Spleen (tissue), 11 donors: ENCODE data around the gene CPA5. TPM values are rescaled to one million over a fixed set of nuclear protein-coding genes. Genes with fewer than 3 reads are reported as not detected.

ENCODE experiments used
- DNase-seq: peaks from one replicate; pipeline ENCODE4 v3.0.0-alpha.2; 2020
- H3K27ac ChIP-seq, 8 donors: fragments of 200-600 bp; sonication (generic) in 7 of 8; 1 replicate in 4 of 8; 2 replicates in 4 of 8; pipeline versions ENCODE4 v1.5.0 to v1.8.0; 2016 to 2021; ENCODE audit warnings: inconsistent platforms in 4 of 8, mild to moderate bottlenecking in 4 of 8, moderate library complexity in 1 of 8
- H3K27me3 ChIP-seq, 7 donors: fragments of 200-600 bp; sonication (generic) in 6 of 7; replicated peaks in 1 of 7; 1 replicate in 4 of 7; 2 replicates in 3 of 7; pipeline versions ENCODE4 v1.5.0 to v1.8.0; 2016 to 2021; ENCODE audit warnings: inconsistent platforms in 3 of 7, mild to moderate bottlenecking in 1 of 7
- H3K36me3 ChIP-seq, 6 donors: fragments of 200-600 bp; sonication (generic) in 5 of 6; 1 replicate in 4 of 6; 2 replicates in 2 of 6; pipeline versions ENCODE4 v1.5.0 to v1.8.0; 2016 to 2021; ENCODE audit warnings: inconsistent platforms in 2 of 6
- H3K4me1 ChIP-seq, 6 donors: fragments of 200-600 bp; sonication (generic) in 5 of 6; 1 replicate in 3 of 6; 2 replicates in 3 of 6; pipeline versions ENCODE4 v1.5.0 to v1.8.0; 2016 to 2021; ENCODE audit warnings: inconsistent platforms in 3 of 6
- H3K4me3 ChIP-seq, 8 donors: fragments of 200-600 bp; sonication (generic) in 7 of 8; 1 replicate in 4 of 8; 2 replicates in 4 of 8; pipeline versions ENCODE4 v1.5.0 to v1.8.0; 2016 to 2021; ENCODE audit warnings: inconsistent platforms in 4 of 8, mild to moderate bottlenecking in 4 of 8, moderate library complexity in 2 of 8
- H3K9me3 ChIP-seq, 8 donors: fragments of 200-600 bp; sonication (generic) in 7 of 8; 1 replicate in 4 of 8; 2 replicates in 4 of 8; pipeline versions ENCODE4 v1.5.0 to v1.8.0; 2016 to 2021; ENCODE audit warnings: inconsistent platforms in 4 of 8
- POLR2A ChIP-seq, 3 donors: fragments of 450-650 bp; IDR thresholded peaks; one replicate each; pipeline ENCODE4 v1.5.1; 2017; ENCODE audit warnings: antibody characterized with exemption in 3 of 3, mild to moderate bottlenecking in 1 of 3
- POLR2AphosphoS5 ChIP-seq, 3 donors: sonication (generic); formaldehyde crosslinking; IDR thresholded peaks; one replicate each; pipeline ENCODE4 v1.5.1; 2017; ENCODE audit warnings: antibody characterized with exemption in 3 of 3
- WGBS, 5 donors: extraction: QIAGEN DNeasy Blood & Tissue Kit in 3 of 5; methylation state at CpG; one replicate each; pipeline versions ENCODE4 v1.1.5 to v1.1.7; 2013 to 2018; 5-methylcytosine and 5-hydroxymethylcytosine counted together
- intact Hi-C: fragments of 100-400 bp; cut with DNase I; formaldehyde crosslinking; loops from one replicate; pipeline ENCODE4 v1.15.0; 2023; ENCODE audit warnings: low total_unique reads
- polyA plus RNA-seq, 3 donors: library from polyadenylated mRNA; stranded (reverse); fragments of 200-250 nt; gene quantifications; one replicate each; pipeline ENCODE4 v1.2.1, GENCODE V29; 2013
- total RNA-seq, 7 donors: library from RNA; depleted of rRNA in 3 of 7; stranded (reverse); fragments of >200 nt in 3 of 7; fragmentation: NEBNext Ultra II Directional in 4 of 7; extraction: Animal tissue kit (Norgen Biotek cat#: 25700) in 4 of 7; gene quantifications; one replicate each; pipeline versions ENCODE4 v1.1.0 to v1.2.1, GENCODE V29; 2016 to 2021
- TF ChIP-seq, protein P1 (sequence below), 11 experiments: fragments of 200-600 bp in 7 of 11; fragments of 450-650 bp in 4 of 11; sonication (generic) in 4 of 11; IDR thresholded peaks in 8 of 11; conservative IDR thresholded peaks in 3 of 11; 1 replicate in 7 of 11; 2 replicates in 4 of 11; pipeline versions ENCODE4 v1.4.0 to v1.8.0; 2016 to 2021; ENCODE audit warnings: antibody characterized with exemption in 11 of 11, inconsistent platforms in 4 of 11, mild to moderate bottlenecking in 1 of 11
- donor health status: healthy with polysubstance abuse.
- donor health status: DM: no; HTN: no; CAD: no; lungs with moderate emphysema.
- donor health status: DM: no; HTN: no; CAD: no.
- donor health status: Bipolar disorder and iron deficiency.
- donor health status: healthy.
- donor health status: DM: no; HTN: no; CAD: no.
- donor health status: DM: yes; HTN: yes; CAD: no.

Gene CPA5
- total and polyA plus RNA-seq, 10 donors, result 0.26 to 3.6 (median 0.45) TPM; not detected in 6

DNA sequence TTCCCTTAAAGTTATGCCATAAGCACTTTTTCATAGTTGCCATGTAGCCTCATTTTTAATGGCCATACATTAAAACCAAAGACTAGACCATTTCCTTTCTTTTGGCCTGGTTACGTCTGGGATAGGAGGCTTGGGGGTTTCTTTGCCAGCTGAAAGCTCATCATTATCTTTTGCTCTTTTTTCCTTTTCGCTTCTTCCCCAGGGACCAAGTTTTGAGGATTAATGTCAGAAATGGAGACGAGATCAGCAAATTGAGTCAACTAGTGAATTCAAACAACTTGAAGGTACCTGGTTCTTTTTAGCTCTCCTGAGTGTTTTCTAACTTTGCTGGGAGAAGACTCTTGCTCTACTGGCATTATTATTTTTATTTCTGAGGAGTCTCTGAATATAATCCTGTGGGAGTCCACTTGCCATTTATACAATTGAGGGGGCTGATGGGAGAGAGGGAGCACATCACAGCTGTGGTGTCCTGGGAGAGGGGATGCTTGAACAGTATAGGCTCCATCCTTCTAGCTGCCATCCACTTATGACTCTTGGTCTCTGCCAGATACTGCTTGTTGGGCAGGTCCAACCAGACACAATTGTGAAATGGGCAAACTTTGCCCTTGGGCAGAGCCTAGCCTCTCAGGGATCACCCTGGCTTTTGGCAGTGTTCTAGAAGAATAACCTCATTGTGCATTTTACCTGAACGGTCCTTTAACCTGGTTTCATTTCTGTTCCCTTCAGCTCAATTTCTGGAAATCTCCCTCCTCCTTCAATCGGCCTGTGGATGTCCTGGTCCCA is 45.9 kb upstream of the CPA5 start:
- no peaks in the 10 kb centered on the region for H3K4me1 ChIP-seq
- no peak overlapping the region for H3K4me3 ChIP-seq
- TF ChIP-seq, protein P1, sequence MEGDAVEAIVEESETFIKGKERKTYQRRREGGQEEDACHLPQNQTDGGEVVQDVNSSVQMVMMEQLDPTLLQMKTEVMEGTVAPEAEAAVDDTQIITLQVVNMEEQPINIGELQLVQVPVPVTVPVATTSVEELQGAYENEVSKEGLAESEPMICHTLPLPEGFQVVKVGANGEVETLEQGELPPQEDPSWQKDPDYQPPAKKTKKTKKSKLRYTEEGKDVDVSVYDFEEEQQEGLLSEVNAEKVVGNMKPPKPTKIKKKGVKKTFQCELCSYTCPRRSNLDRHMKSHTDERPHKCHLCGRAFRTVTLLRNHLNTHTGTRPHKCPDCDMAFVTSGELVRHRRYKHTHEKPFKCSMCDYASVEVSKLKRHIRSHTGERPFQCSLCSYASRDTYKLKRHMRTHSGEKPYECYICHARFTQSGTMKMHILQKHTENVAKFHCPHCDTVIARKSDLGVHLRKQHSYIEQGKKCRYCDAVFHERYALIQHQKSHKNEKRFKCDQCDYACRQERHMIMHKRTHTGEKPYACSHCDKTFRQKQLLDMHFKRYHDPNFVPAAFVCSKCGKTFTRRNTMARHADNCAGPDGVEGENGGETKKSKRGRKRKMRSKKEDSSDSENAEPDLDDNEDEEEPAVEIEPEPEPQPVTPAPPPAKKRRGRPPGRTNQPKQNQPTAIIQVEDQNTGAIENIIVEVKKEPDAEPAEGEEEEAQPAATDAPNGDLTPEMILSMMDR (IDR thresholded peaks at IDR 0.05 in 8 of 11, conservative IDR thresholded peaks at IDR 0.05 in 3 of 11), result no peak
- no peak for TF ChIP-seq POLR2A (IDR thresholded peaks at IDR 0.05)
- no peak for TF ChIP-seq POLR2AphosphoS5 (IDR thresholded peaks at IDR 0.05)
- H3K27ac ChIP-seq, result no peak overlapping the region
- no peaks in the 10 kb centered on the region for H3K27me3 ChIP-seq
- H3K9me3 ChIP-seq, result no peaks in the 10 kb centered on the region
- intact Hi-C loops, result no loop called here
- 85 to 90% (median 86%) methylated on average over 5 of the region's 5 CpGs for WGBS, 5 donors
- no peak for DNase-seq
- H3K36me3 ChIP-seq, result no peaks in the 10 kb centered on the region

DNA sequence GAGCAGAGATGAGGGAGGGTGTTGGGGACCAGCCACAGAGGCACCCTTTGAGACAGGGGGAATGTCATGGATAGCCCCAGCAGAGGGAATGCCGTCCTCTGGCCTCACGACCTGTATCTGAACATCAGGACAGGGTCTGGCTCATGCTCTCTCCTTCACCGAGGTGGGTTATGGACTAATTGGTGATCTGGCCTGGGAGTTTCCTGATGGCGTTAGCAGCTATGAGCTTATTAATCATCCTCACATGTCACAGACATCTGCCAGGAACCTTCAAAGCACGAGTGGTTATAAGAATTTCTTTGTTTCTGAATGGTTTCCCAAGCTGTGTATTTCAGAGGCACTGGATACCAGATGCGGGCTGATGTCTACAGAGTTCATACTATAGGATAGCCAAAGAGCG is 44.8 kb upstream of the CPA5 start:
- H3K9me3 ChIP-seq, result no peaks in the 10 kb centered on the region

DNA sequence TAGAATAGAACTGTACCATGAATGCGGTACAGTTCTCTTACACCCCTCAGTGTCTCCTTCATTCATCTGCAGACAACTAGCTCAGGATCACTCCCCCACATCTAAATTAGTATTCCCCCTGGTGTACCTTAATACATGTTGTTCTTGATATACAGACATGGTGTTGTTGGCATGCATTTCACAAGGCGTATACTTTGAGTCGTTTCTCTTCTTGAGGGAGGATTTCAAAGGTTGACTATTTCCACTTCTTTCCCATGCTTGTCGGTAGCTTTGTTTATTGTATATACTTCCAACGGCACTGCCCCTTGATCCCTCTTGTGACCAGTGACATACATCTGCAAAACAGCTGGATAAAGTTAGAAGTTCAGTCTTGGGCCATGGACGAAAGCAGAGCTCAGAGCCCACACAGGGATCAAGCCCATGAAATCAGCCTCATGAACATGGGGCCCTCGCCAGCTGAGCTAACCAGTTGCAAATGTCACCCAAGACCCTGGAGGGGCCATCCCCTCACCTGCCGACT is 43.1 kb upstream of the CPA5 start:
- H3K27me3 ChIP-seq, result no peaks in the 10 kb centered on the region
- H3K9me3 ChIP-seq, result no peaks in the 10 kb centered on the region
- H3K36me3 ChIP-seq, result no peaks in the 10 kb centered on the region
- H3K4me3 ChIP-seq, result no peak overlapping the region
- 79 to 93% (median 85%) methylated on average over 8 of the region's 8 CpGs for WGBS, 5 donors
- no peak for DNase-seq
- H3K4me1 ChIP-seq, result no peaks in the 10 kb centered on the region
- TF ChIP-seq POLR2AphosphoS5 (IDR thresholded peaks at IDR 0.05) (no peak), POLR2A (IDR thresholded peaks at IDR 0.05) (no peak)
- TF ChIP-seq, protein P1 (IDR thresholded peaks at IDR 0.05 in 8 of 11, conservative IDR thresholded peaks at IDR 0.05 in 3 of 11), result no peak
- no peak overlapping the region for H3K27ac ChIP-seq
- intact Hi-C loops, result no loop called here

More for the DNA sequence above, 44.8 kb upstream of the CPA5 start:
- H3K27me3 ChIP-seq, result no peaks in the 10 kb centered on the region
- 86 to 94% (median 89%) methylated on average over 7 of the region's 7 CpGs for WGBS, 5 donors
- no peaks in the 10 kb centered on the region for H3K4me1 ChIP-seq
- H3K4me3 ChIP-seq, result no peak overlapping the region
- intact Hi-C loops, result no loop called here
- H3K36me3 ChIP-seq, result no peaks in the 10 kb centered on the region
- no peak for DNase-seq
- H3K27ac ChIP-seq, result no peak overlapping the region
- TF ChIP-seq POLR2AphosphoS5 (IDR thresholded peaks at IDR 0.05), result no peak
- no peak for TF ChIP-seq POLR2A (IDR thresholded peaks at IDR 0.05)
- TF ChIP-seq, protein P1 (IDR thresholded peaks at IDR 0.05 in 8 of 11, conservative IDR thresholded peaks at IDR 0.05 in 3 of 11), result no peak

DNA sequence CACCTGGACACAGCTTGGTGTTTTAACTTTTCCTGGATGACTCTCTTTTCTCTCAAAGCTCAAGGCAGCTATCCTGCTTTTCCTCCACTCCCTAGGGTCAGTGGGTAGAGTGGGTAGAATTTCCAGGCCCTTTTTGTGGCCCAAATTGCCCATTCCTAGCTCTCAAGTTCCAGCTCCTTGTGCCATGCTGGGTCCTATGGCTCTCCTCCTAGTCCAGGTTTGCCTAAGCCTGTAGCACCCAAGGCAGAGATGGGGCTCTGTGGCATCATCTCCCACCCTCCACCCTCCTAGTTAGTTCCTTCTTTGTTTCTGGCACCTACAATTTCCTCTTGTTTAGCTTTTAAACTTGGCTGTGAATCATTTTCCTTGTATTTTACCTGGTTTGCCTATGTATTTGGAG is 42.0 kb upstream of the CPA5 start:
- Histone ChIP-seq H3K27ac (no peak overlapping the region), H3K4me1 (no peaks in the 10 kb centered on the region), H3K27me3 (no peaks in the 10 kb centered on the region), H3K36me3 (no peaks in the 10 kb centered on the region), H3K9me3 (no peaks in the 10 kb centered on the region), H3K4me3 (no peak overlapping the region)
- TF ChIP-seq POLR2A (IDR thresholded peaks at IDR 0.05) (no peak), POLR2AphosphoS5 (IDR thresholded peaks at IDR 0.05) (no peak)
- TF ChIP-seq, protein P1 (IDR thresholded peaks at IDR 0.05 in 8 of 11, conservative IDR thresholded peaks at IDR 0.05 in 3 of 11), result no peak
- intact Hi-C loops, result no loop called here
- no peak for DNase-seq
